Measurements from ENCODE around the gene S100A6.

- no peak for TF ChIP-seq CTCF (conservative IDR thresholded peaks at IDR 0.05 in 1 of 2, IDR thresholded peaks at IDR 0.05 in 1 of 2; ENCODE audit: low read depth in 1 of 2, low read length in 2 of 2)
- TF ChIP-seq EZH2 (IDR thresholded peaks at IDR 0.05; ENCODE audit: low read length, missing control alignments) = no peak
Measured at GRCh38 chr1:153577138-153577537, 41.3 kb upstream of the S100A6 start.
